Activated naive CD8-positive, alpha-beta T cell (primary cell): Measurements from ENCODE around the gene CDPF1.

Experiments used
- H3K27ac Mint-ChIP-seq: one replicate; pipeline ENCODE4 v1.8.0; 2021; ENCODE audit warnings: mixed read lengths
- H3K27me3 Mint-ChIP-seq: one replicate; pipeline ENCODE4 v1.8.0; 2021; ENCODE audit warnings: mixed read lengths
- H3K36me3 Mint-ChIP-seq: one replicate; pipeline ENCODE4 v1.8.0; 2021; ENCODE audit warnings: mixed read lengths
- H3K4me1 Mint-ChIP-seq: one replicate; pipeline ENCODE4 v1.8.0; 2021; ENCODE audit warnings: low read depth, mixed read lengths
- H3K4me3 Mint-ChIP-seq: one replicate; pipeline ENCODE4 v1.8.0; 2021; ENCODE audit warnings: mild to moderate bottlenecking, mixed read lengths
- H3K9me3 Mint-ChIP-seq: one replicate; pipeline ENCODE4 v1.8.0; 2021; ENCODE audit warnings: low read depth, mixed read lengths

Gene CDPF1

GRCh38 chr22:46247443-46247975 is 2.6 kb downstream of the CDPF1 start:
- H3K27ac Mint-ChIP-seq, result no peak overlapping the region
- peaks cover 2% of the 10 kb centered on the region for H3K36me3 Mint-ChIP-seq
- peaks cover 18% of the 10 kb centered on the region for H3K4me1 Mint-ChIP-seq
- no peaks in the 10 kb centered on the region for H3K9me3 Mint-ChIP-seq
- peak overlapping the region; percentile 5 for H3K4me3 Mint-ChIP-seq
- H3K27me3 Mint-ChIP-seq, result no peaks in the 10 kb centered on the region

- Mint-ChIP-seq H3K36me3 (peaks cover 2% of the 10 kb centered on the region), H3K9me3 (no peaks in the 10 kb centered on the region), H3K4me1 (peaks cover 10% of the 10 kb centered on the region), H3K27ac (no peak overlapping the region), H3K27me3 (no peaks in the 10 kb centered on the region), H3K4me3 (no peak overlapping the region)
Measured at GRCh38 chr22:46246178-46246577, 3.9 kb downstream of the CDPF1 start.

- no peak overlapping the region for H3K27ac Mint-ChIP-seq
- no peaks in the 10 kb centered on the region for H3K9me3 Mint-ChIP-seq
- H3K27me3 Mint-ChIP-seq, result no peaks in the 10 kb centered on the region
- H3K4me1 Mint-ChIP-seq, result peaks cover 10% of the 10 kb centered on the region
- no peak overlapping the region for H3K4me3 Mint-ChIP-seq
- H3K36me3 Mint-ChIP-seq, result peaks cover 2% of the 10 kb centered on the region
Measured at GRCh38 chr22:46245511-46245910, 4.6 kb downstream of the CDPF1 start.

DNA sequence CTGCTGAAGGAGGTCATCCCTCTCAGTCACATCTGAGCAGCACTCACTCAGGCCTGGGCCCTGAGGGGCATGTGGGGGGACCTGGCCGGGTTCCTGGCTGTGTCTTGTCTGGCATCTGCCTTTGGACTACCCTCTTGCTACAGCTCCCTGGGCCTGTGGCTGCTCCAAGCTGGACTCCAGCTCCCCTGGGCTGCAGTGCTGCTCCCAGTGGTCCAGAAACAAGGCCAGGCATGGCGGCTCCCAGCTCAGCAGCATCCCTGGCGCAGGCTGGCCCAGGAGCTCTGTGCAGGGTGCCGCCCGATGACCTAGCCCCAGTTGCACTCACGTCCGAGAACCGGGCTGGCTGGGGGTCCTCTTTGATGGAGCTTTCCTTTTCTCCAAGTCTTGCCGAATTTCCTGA is 5.3 kb downstream of the CDPF1 start:
- peaks cover 2% of the 10 kb centered on the region for H3K36me3 Mint-ChIP-seq
- no peaks in the 10 kb centered on the region for H3K27me3 Mint-ChIP-seq
- no peak overlapping the region for H3K27ac Mint-ChIP-seq
- peaks cover 17% of the 10 kb centered on the region for H3K4me1 Mint-ChIP-seq
- H3K4me3 Mint-ChIP-seq, result no peak overlapping the region
- no peaks in the 10 kb centered on the region for H3K9me3 Mint-ChIP-seq

GRCh38 chr22:46242076-46242475 is 8.0 kb downstream of the CDPF1 start:
- Mint-ChIP-seq H3K4me3 (no peak overlapping the region), H3K27ac (no peak overlapping the region), H3K27me3 (no peaks in the 10 kb centered on the region), H3K36me3 (peaks cover 2% of the 10 kb centered on the region), H3K4me1 (peaks cover 16% of the 10 kb centered on the region), H3K9me3 (no peaks in the 10 kb centered on the region)

DNA sequence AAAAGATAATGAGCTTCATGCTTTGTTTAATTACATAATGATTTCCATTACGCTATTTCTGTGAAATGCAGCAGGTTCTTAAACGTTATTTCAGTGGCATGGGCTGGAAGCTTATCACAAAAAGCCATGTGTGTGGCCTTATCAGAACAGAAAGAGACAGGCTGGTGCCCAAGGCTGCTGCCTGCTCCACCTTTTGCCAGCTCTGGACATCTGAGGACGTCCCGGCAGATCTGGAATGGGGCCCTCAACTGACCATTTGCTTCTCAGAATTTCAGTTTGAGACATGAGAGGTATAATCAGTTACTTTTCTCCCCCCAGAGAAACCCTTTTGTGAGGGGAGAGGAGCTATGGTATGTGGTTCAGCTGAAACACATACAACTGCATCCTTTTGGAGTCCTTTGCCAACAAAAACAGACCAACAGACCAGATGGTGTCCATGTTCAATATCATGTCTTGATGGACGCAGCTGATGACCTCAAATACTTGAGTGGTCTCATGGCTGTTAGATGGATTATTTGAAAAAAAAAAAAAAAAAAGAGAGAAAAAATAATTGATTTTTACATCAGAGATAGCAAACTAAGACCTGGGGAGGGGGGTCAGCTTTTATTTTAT is 8.6 kb downstream of the CDPF1 start:
- H3K27ac Mint-ChIP-seq, result no peak overlapping the region
- peaks cover 16% of the 10 kb centered on the region for H3K4me1 Mint-ChIP-seq
- H3K4me3 Mint-ChIP-seq, result no peak overlapping the region
- H3K9me3 Mint-ChIP-seq, result no peaks in the 10 kb centered on the region
- H3K36me3 Mint-ChIP-seq, result peaks cover 3% of the 10 kb centered on the region
- no peaks in the 10 kb centered on the region for H3K27me3 Mint-ChIP-seq

DNA sequence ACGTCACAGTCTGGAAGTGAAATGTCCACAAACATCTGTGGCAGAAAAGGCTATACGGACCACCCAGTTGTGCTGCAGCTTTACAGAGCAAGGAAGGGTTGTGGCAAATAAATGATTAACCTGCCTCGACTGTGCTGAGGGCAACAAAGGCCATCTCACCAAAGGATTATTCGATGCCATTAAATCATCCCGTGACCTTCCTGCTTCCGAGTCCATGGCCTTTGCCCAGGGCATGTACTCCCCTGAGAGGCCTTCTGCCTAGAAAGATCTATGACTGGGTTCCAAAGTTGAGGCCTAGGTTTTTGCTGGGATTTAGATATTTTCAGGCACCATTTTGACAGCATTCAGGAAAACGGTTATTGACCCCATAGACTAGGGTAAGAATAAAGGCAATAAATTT is 9.2 kb downstream of the CDPF1 start:
- H3K9me3 Mint-ChIP-seq, result no peaks in the 10 kb centered on the region
- peaks cover 15% of the 10 kb centered on the region for H3K4me1 Mint-ChIP-seq
- H3K27me3 Mint-ChIP-seq, result no peaks in the 10 kb centered on the region
- H3K36me3 Mint-ChIP-seq, result peaks cover 4% of the 10 kb centered on the region
- H3K4me3 Mint-ChIP-seq, result no peak overlapping the region
- H3K27ac Mint-ChIP-seq, result no peak overlapping the region

GRCh38 chr22:46240506-46240905 is 9.6 kb downstream of the CDPF1 start:
- H3K9me3 Mint-ChIP-seq, result no peaks in the 10 kb centered on the region
- no peak overlapping the region for H3K4me3 Mint-ChIP-seq
- peaks cover 15% of the 10 kb centered on the region for H3K4me1 Mint-ChIP-seq
- no peak overlapping the region for H3K27ac Mint-ChIP-seq
- peaks cover 2% of the 10 kb centered on the region for H3K36me3 Mint-ChIP-seq
- H3K27me3 Mint-ChIP-seq, result no peaks in the 10 kb centered on the region

DNA sequence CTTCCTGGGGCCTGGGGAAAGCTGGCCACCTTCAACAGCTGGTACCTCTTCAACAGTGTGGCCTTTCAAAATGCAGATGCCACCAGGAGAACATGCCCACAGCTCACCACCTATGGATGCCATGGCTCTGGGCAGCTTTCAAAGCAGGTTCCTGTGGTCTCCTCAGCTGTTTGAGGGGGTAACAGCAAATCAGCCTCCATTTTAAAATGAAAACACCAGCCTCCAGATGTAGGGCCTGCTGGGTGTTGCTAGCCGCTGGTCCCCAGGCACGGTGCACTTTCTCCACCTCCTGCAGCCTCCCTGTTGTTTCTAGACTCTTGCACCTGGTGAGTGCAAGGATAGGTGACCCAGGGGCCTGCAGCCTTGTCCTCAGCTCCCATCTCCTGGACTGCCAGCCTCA is 10.0 kb downstream of the CDPF1 start:
- no peaks in the 10 kb centered on the region for H3K27me3 Mint-ChIP-seq
- H3K9me3 Mint-ChIP-seq, result no peaks in the 10 kb centered on the region
- peaks cover 15% of the 10 kb centered on the region for H3K4me1 Mint-ChIP-seq
- peak overlapping the region; percentile 70 for H3K27ac Mint-ChIP-seq
- H3K36me3 Mint-ChIP-seq, result peaks cover 3% of the 10 kb centered on the region
- H3K4me3 Mint-ChIP-seq, result peak overlapping the region; percentile 27

GRCh38 chr22:46239261-46240048 is 10.6 kb downstream of the CDPF1 start:
- Mint-ChIP-seq H3K4me3 (peak overlapping the region; percentile 27), H3K4me1 (peaks cover 15% of the 10 kb centered on the region)

GRCh38 chr22:46238541-46238940 is 11.6 kb downstream of the CDPF1 start:
- H3K9me3 Mint-ChIP-seq, result no peaks in the 10 kb centered on the region
- H3K27me3 Mint-ChIP-seq, result no peaks in the 10 kb centered on the region
- H3K4me3 Mint-ChIP-seq, result no peak overlapping the region
- H3K4me1 Mint-ChIP-seq, result peaks cover 15% of the 10 kb centered on the region
- peaks cover 5% of the 10 kb centered on the region for H3K36me3 Mint-ChIP-seq
- H3K27ac Mint-ChIP-seq, result no peak overlapping the region

More at GRCh38 chr22:46239261-46240048, 10.6 kb downstream of the CDPF1 start:
- Mint-ChIP-seq H3K9me3 (no peaks in the 10 kb centered on the region), H3K27ac (peak overlapping the region; percentile 70), H3K27me3 (no peaks in the 10 kb centered on the region), H3K36me3 (peaks cover 5% of the 10 kb centered on the region)

DNA sequence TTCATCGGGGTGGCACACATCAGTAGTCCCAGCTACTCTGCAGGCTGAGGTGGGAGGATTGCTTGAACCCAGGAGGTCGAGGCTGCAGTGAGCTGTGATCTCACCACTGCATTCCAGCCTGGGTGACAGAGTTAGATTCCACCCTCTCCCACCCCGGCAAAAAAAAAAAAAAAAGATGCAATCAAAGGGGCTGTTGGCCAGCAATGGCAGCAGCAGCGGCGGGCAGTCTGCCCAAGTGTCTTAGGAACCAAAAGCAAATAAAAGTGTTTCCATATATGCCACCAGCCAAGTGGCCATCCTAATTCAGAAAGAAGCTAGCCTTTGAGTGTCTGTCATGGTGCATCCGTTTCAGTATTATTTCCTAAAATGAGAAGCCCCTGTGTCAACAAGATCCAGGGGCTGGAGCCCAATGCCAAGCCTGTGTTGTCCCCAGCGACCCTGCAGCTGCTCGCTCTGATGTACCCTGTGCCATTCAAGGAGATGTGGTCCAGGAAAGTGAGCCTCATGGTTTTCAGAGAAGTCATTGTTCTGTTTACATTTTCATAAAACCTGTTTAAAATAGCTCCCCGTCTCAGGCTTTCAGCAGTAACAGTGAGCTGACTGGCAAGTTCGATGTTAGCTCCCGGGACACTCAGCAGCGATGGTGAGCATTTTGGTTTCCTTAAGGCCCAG is 12.5 kb downstream of the CDPF1 start:
- no peak overlapping the region for H3K27ac Mint-ChIP-seq
- peaks cover 5% of the 10 kb centered on the region for H3K36me3 Mint-ChIP-seq
- H3K4me3 Mint-ChIP-seq, result no peak overlapping the region
- peaks cover 15% of the 10 kb centered on the region for H3K4me1 Mint-ChIP-seq
- H3K27me3 Mint-ChIP-seq, result no peaks in the 10 kb centered on the region
- H3K9me3 Mint-ChIP-seq, result no peaks in the 10 kb centered on the region

- H3K27ac Mint-ChIP-seq, result no peak overlapping the region
- no peaks in the 10 kb centered on the region for H3K27me3 Mint-ChIP-seq
- peaks cover 8% of the 10 kb centered on the region for H3K4me1 Mint-ChIP-seq
Measured at GRCh38 chr22:46234969-46235368, 15.1 kb downstream of the CDPF1 start.

DNA sequence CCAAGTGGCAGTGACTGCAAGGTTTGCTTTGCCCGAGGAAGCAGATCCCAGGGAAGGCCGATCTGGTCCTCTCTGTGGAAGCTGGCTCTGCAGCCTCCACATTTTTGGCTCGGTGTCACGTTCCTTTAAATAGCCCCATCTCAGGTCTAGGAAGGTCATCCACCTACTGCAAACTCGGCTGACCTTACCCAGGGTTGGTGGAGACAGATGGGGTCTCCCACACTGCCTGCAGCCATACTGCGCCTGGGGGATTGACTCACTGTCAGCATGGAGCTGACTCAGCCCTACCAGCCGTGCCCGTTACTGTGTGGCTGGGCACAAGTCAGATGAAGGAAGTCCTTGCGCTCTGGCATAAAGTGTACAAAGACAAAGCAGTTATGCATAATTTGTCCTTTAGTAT is 16.9 kb downstream of the CDPF1 start:
- H3K36me3 Mint-ChIP-seq, result peaks cover 5% of the 10 kb centered on the region
- no peaks in the 10 kb centered on the region for H3K9me3 Mint-ChIP-seq
- no peak overlapping the region for H3K27ac Mint-ChIP-seq
- H3K27me3 Mint-ChIP-seq, result no peaks in the 10 kb centered on the region
- H3K4me3 Mint-ChIP-seq, result no peak overlapping the region
- H3K4me1 Mint-ChIP-seq, result no peaks in the 10 kb centered on the region

More at GRCh38 chr22:46234969-46235368, 15.1 kb downstream of the CDPF1 start:
- Mint-ChIP-seq H3K4me3 (no peak overlapping the region), H3K9me3 (no peaks in the 10 kb centered on the region), H3K36me3 (peaks cover 5% of the 10 kb centered on the region)

- H3K36me3 Mint-ChIP-seq, result peaks cover 3% of the 10 kb centered on the region
- H3K27me3 Mint-ChIP-seq, result no peaks in the 10 kb centered on the region
- no peaks in the 10 kb centered on the region for H3K9me3 Mint-ChIP-seq
- no peaks in the 10 kb centered on the region for H3K4me1 Mint-ChIP-seq
- H3K27ac Mint-ChIP-seq, result no peak overlapping the region
- no peak overlapping the region for H3K4me3 Mint-ChIP-seq
Measured at GRCh38 chr22:46230262-46230901, 19.7 kb downstream of the CDPF1 start.
